GM12872 (cell line): ENCODE data around the gene BZW2.

ENCODE experiments used
- TF ChIP-seq, protein P1 (sequence below): IDR thresholded peaks from 3 replicates; pipeline ENCODE4 v1.5.1; 2011; ENCODE audit warnings: low read depth, mild to moderate bottlenecking, low read length, moderate library complexity; ENCODE audit not compliant: insufficient read depth

Gene BZW2

GRCh38 chr7:16754856-16755317 is 108.9 kb downstream of the BZW2 start:
- TF ChIP-seq, protein P1, sequence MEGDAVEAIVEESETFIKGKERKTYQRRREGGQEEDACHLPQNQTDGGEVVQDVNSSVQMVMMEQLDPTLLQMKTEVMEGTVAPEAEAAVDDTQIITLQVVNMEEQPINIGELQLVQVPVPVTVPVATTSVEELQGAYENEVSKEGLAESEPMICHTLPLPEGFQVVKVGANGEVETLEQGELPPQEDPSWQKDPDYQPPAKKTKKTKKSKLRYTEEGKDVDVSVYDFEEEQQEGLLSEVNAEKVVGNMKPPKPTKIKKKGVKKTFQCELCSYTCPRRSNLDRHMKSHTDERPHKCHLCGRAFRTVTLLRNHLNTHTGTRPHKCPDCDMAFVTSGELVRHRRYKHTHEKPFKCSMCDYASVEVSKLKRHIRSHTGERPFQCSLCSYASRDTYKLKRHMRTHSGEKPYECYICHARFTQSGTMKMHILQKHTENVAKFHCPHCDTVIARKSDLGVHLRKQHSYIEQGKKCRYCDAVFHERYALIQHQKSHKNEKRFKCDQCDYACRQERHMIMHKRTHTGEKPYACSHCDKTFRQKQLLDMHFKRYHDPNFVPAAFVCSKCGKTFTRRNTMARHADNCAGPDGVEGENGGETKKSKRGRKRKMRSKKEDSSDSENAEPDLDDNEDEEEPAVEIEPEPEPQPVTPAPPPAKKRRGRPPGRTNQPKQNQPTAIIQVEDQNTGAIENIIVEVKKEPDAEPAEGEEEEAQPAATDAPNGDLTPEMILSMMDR = no peak

DNA sequence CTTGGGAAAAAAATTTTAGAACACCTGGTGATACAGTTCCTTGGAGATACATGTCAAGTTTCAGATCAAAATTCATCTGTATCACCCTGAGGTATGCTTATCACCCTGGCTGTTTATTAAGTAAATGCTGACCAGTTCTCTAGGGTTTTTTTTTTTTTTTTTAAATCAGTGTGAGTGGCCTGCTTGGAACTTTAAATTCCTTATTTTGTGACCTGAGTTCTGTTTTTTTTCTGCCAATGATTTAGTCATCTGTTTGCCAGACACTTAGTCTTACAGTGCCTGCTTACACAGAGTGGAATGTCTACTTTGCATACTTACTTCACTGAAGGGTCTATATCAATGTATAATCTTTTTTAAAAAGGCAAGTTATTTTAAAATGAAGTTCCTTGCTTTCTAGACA is 109.4 kb downstream of the BZW2 start:
- TF ChIP-seq, protein P1 = no peak
